Measurements from ENCODE around the gene MS4A15.

DNA sequence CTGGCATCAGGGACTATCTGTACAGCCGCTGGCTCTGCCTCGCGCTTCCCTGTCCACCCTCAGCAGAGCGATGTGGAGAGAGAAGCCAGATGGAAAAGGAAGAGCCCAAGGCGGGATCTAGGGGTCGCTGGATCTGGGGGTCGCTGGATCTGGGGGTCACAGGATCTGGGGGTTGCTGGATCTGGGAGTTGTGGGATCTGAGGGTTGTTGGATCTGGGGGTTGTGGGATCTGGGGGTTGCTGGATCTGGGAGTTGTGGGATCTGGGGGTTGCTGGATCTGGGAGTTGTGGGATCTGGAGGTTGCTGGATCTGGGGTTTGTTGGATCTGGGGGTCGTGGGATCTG, 26.4 kb downstream of the MS4A15 start:
- TF ChIP-seq, protein P1, sequence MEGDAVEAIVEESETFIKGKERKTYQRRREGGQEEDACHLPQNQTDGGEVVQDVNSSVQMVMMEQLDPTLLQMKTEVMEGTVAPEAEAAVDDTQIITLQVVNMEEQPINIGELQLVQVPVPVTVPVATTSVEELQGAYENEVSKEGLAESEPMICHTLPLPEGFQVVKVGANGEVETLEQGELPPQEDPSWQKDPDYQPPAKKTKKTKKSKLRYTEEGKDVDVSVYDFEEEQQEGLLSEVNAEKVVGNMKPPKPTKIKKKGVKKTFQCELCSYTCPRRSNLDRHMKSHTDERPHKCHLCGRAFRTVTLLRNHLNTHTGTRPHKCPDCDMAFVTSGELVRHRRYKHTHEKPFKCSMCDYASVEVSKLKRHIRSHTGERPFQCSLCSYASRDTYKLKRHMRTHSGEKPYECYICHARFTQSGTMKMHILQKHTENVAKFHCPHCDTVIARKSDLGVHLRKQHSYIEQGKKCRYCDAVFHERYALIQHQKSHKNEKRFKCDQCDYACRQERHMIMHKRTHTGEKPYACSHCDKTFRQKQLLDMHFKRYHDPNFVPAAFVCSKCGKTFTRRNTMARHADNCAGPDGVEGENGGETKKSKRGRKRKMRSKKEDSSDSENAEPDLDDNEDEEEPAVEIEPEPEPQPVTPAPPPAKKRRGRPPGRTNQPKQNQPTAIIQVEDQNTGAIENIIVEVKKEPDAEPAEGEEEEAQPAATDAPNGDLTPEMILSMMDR (IDR thresholded peaks at IDR 0.05) = no peak
- TF ChIP-seq POLR2A (IDR thresholded peaks at IDR 0.05) (no peak), EP300 (IDR thresholded peaks at IDR 0.05) (no peak)
